A549 (cell line): Measurements from ENCODE around the gene GPR146. TPM values are rescaled to one million over a fixed set of nuclear protein-coding genes. Genes with fewer than 3 reads are reported as not detected.

Experiments used
- ATAC-seq, 2 experiments: fragments of 200-7000 bp in 1 of 2; fragments of >200 bp in 1 of 2; cut with Nextera tagmentation in 1 of 2; cut with Tn5 transposase in 1 of 2; 3 replicates each; pipeline versions ENCODE4 v1.8.0 to v1.9.1; 2018 to 2020; ENCODE audit warnings: mild to moderate bottlenecking in 1 of 2, moderate library complexity in 1 of 2
- CTCF ChIA-PET: fragments of 300-600 bp; sonication (Branson Sonifier 250); formaldehyde crosslinking; extraction: SDS; loops from one replicate; lab custom pipeline; 2021; ENCODE audit warnings: antibody characterized with exemption, inconsistent platforms; lab: Yijun Ruan, JAX
- POLR2A ChIA-PET: fragments of 350-600 bp; formaldehyde crosslinking; extraction: SDS; loops from one replicate; lab custom pipeline; 2021; ENCODE audit warnings: antibody characterized with exemption, inconsistent platforms; lab: Yijun Ruan, JAX
- DNase-seq, 2 experiments: peaks; one replicate each; pipeline versions ENCODE4 v3.0.0 to v3.0.0-alpha.2; 2011 to 2016; ENCODE audit warnings: low read depth in 1 of 2, low spot score in 1 of 2
- FAIRE-seq: peaks from 2 replicates; lab custom pipeline; 2011; peaks lifted over from hg19 to GRCh38; lab: Jason Lieb, UNC
- H3K27ac ChIP-seq, 2 experiments: fragments of >200 bp; sonication (Bioruptor Twin); formaldehyde crosslinking; 3 replicates each; pipeline ENCODE4 v1.5.1; 2016 to 2017
- H3K4me1 ChIP-seq: fragments of >200 bp; sonication (Bioruptor Twin); formaldehyde crosslinking; 3 replicates; pipeline ENCODE4 v1.6.1; 2016
- H3K4me2 ChIP-seq: fragments of >200 bp; sonication (Bioruptor Twin); formaldehyde crosslinking; 3 replicates; pipeline ENCODE4 v1.6.1; 2016
- H3K4me3 ChIP-seq: fragments of >200 bp; sonication (Bioruptor Twin); formaldehyde crosslinking; 3 replicates; pipeline ENCODE4 v1.5.1; 2016
- H3K9me3 ChIP-seq: fragments of >200 bp; sonication (Bioruptor Twin); formaldehyde crosslinking; 3 replicates; pipeline ENCODE4 v1.6.1; 2016
- ATOH8 ChIP-seq: fragments of 250-450 bp; sonication (Bioruptor Pico); IDR thresholded peaks from 2 replicates; pipeline ENCODE4 v1.5.0; 2020; ENCODE audit warnings: low read depth, mild to moderate bottlenecking, moderate library complexity
- BHLHE40 ChIP-seq: IDR thresholded peaks from 2 replicates; pipeline ENCODE4 v1.6.1; 2012; ENCODE audit warnings: low read depth, low read length, inconsistent platforms
- CBX8 ChIP-seq: fragments of 200-600 bp; sonication (generic); IDR thresholded peaks from 2 replicates; pipeline ENCODE4 v1.6.1; 2016
- CEBPB ChIP-seq, 2 experiments: fragments of >200 bp in 1 of 2; sonication (Bioruptor Twin) in 1 of 2; formaldehyde crosslinking in 1 of 2; IDR thresholded peaks; 2 replicates each; pipeline ENCODE4 v1.6.1; 2012 to 2016
- EHMT2 ChIP-seq: fragments of 200-600 bp; sonication (generic); IDR thresholded peaks from 2 replicates; pipeline ENCODE4 v1.6.1; 2016; ENCODE audit warnings: antibody characterized with exemption, low read depth, mild to moderate bottlenecking, moderate library complexity
- ELK1 ChIP-seq: fragments of 150-350 bp; IDR thresholded peaks from 2 replicates; pipeline ENCODE4 v1.6.1; 2014; ENCODE audit warnings: low read depth, mild to moderate bottlenecking, low read length
- EP300 ChIP-seq, 2 experiments: fragments of >200 bp; sonication (Bioruptor Twin); formaldehyde crosslinking; IDR thresholded peaks; 2 replicates in 1 of 2; 3 replicates in 1 of 2; pipeline ENCODE4 v1.6.1; 2016 to 2017
- FOSB ChIP-seq: fragments of 250-450 bp; sonication (Bioruptor Pico); IDR thresholded peaks from 2 replicates; pipeline ENCODE4 v1.5.0; 2020; ENCODE audit warnings: mild to moderate bottlenecking, moderate library complexity
- HES2 ChIP-seq: fragments of >200 bp; sonication (Bioruptor Twin); formaldehyde crosslinking; IDR thresholded peaks from 2 replicates; pipeline ENCODE4 v1.6.1; 2016
- HEYL ChIP-seq: fragments of 250-450 bp; sonication (Bioruptor Pico); IDR thresholded peaks from 2 replicates; pipeline ENCODE4 v1.8.0; 2021; ENCODE audit warnings: mild to moderate bottlenecking, moderate library complexity
- HMGXB4 ChIP-seq: fragments of 250-450 bp; sonication (Bioruptor Pico); IDR thresholded peaks from 2 replicates; pipeline ENCODE4 v1.5.0; 2021; ENCODE audit warnings: mild to moderate bottlenecking, moderate library complexity, borderline replicate concordance
- KDM1A ChIP-seq: fragments of 200-600 bp; sonication (generic); IDR thresholded peaks from 2 replicates; pipeline ENCODE4 v1.6.1; 2016; ENCODE audit warnings: low read depth, mild to moderate bottlenecking
- KDM5A ChIP-seq: fragments of 200-600 bp; sonication (generic); IDR thresholded peaks from 2 replicates; pipeline ENCODE4 v1.6.1; 2016; ENCODE audit warnings: antibody characterized with exemption, mild to moderate bottlenecking
- MAFK ChIP-seq: fragments of 450-650 bp; IDR thresholded peaks from 2 replicates; pipeline ENCODE4 v1.6.1; 2014; ENCODE audit not compliant: partially characterized antibody
- MYC ChIP-seq: IDR thresholded peaks from 2 replicates; pipeline ENCODE4 v1.6.1; 2012; ENCODE audit warnings: mild to moderate bottlenecking, inconsistent platforms, low read length, improper control_type of control experiment, borderline replicate concordance
- RCOR1 ChIP-seq: fragments of 150-350 bp; IDR thresholded peaks from 2 replicates; pipeline ENCODE4 v1.6.1; 2014; ENCODE audit warnings: antibody characterized with exemption, low read length, low read depth
- RFX5 ChIP-seq: fragments of 450-650 bp; IDR thresholded peaks from 2 replicates; pipeline ENCODE4 v1.7.1; 2014; ENCODE audit warnings: antibody characterized with exemption, mild to moderate bottlenecking, moderate library complexity
- SMC3 ChIP-seq: fragments of >200 bp; sonication (Bioruptor Twin); formaldehyde crosslinking; IDR thresholded peaks from 3 replicates; pipeline ENCODE4 v1.6.1; 2018; ENCODE audit warnings: inconsistent platforms
- TP53 ChIP-seq: fragments of 250-450 bp; sonication (Bioruptor Pico); IDR thresholded peaks from 2 replicates; pipeline ENCODE4 v1.5.0; 2021; ENCODE audit warnings: mild to moderate bottlenecking, moderate library complexity
- ZNF302 ChIP-seq: fragments of 250-450 bp; sonication (Bioruptor Pico); IDR thresholded peaks from 2 replicates; pipeline ENCODE4 v1.9.0; 2021; ENCODE audit warnings: inconsistent platforms, mild to moderate bottlenecking, moderate library complexity
- ZSCAN20 ChIP-seq: fragments of 250-450 bp; sonication (Bioruptor Pico); IDR thresholded peaks from 2 replicates; pipeline ENCODE4 v1.8.0; 2022; ENCODE audit warnings: mild to moderate bottlenecking, moderate library complexity
- WGBS: methylation state at CpG from one replicate; pipeline ENCODE4 v1.1.6; 2017; ENCODE audit errors: missing lambda C conversion rate; 5-methylcytosine and 5-hydroxymethylcytosine counted together
- polyA plus RNA-seq, 4 experiments: library from polyadenylated mRNA; depleted of rRNA in 3 of 4; stranded (reverse); fragments of >200 nt; fragmentation: RNase III in 1 of 4; extraction: RNeasy Plus Mini Kit Qiagen cat#74134 plus additional on column Dnase treatment in 1 of 4; gene quantifications; 2 replicates in 3 of 4; 3 replicates in 1 of 4; pipeline ENCODE4 v1.2.3, GENCODE V29; 2011 to 2017

Gene GPR146
- polyA plus RNA-seq, 2 of the 4 experiments (the other 2 are of a cell fraction): 0.50 to 0.75 TPM

- 91% methylated on average over 19 of the region's 33 CpGs for WGBS
Measured at GRCh38 chr7:1031716-1032455, 12.5 kb upstream of the GPR146 start.

GRCh38 chr7:1032536-1033181 is 11.7 kb upstream of the GPR146 start:
- FAIRE-seq: no peak
- CTCF ChIA-PET: interaction anchor here (1.0 kb wide), 1 partner anchor 11 kb away, joined by 3 read pairs; no protein-coding TSS in a partner anchor
- TF ChIP-seq TP53 (CRISPR knock-in tag) (no peak), KDM5A (no peak), EP300 (IDR thresholded peaks at IDR 0.05) (no peak), RFX5 (no peak), MAFK (no peak), ZNF302 (CRISPR knock-in tag) (no peak), KDM1A (no peak), CEBPB (IDR thresholded peaks at IDR 0.05) (no peak), ELK1 (no peak), FOSB (CRISPR knock-in tag) (no peak), BHLHE40 (no peak), ATOH8 (CRISPR knock-in tag) (no peak), CBX8 (no peak), RCOR1 (no peak), HES2 (no peak)
- POLR2A ChIA-PET: no interaction called here
- no peak for ATAC-seq
- Histone ChIP-seq H3K4me1 (peaks cover 10% of the 10 kb centered on the region), H3K4me3 (no peak overlapping the region), H3K27ac (no peak overlapping the region), H3K9me3 (no peaks in the 10 kb centered on the region; the same call in 2 of the 3 replicates), H3K4me2 (no peak overlapping the region)
- DNase-seq: no peak
- WGBS: 91% methylated on average over 18 of the region's 25 CpGs

More at GRCh38 chr7:1031716-1032455, 12.5 kb upstream of the GPR146 start:
- POLR2A ChIA-PET: no interaction called here
- H3K4me2 ChIP-seq: no peak overlapping the region
- FAIRE-seq (no peak), ATAC-seq (no peak), DNase-seq (no peak)
- peaks cover 14% of the 10 kb centered on the region for H3K4me1 ChIP-seq
- no peaks in the 10 kb centered on the region; the same call in 2 of the 3 replicates for H3K9me3 ChIP-seq
- CTCF ChIA-PET: no interaction called here
- no peak overlapping the region for H3K4me3 ChIP-seq
- no peak overlapping the region for H3K27ac ChIP-seq
- TF ChIP-seq ZNF302 (CRISPR knock-in tag) (no peak), HEYL (CRISPR knock-in tag) (no peak), SMC3 (no peak), EHMT2 (no peak)

GRCh38 chr7:1033546-1034145 is 10.7 kb upstream of the GPR146 start:
- WGBS: 91% methylated on average over 20 of the region's 20 CpGs
- peaks cover 10% of the 10 kb centered on the region for H3K4me1 ChIP-seq
- no peak for TF ChIP-seq HEYL (CRISPR knock-in tag)
- no peak for TF ChIP-seq MAFK
- TF ChIP-seq HMGXB4 (CRISPR knock-in tag): no peak
- TF ChIP-seq MYC: no peak
- no peak for TF ChIP-seq ZSCAN20 (CRISPR knock-in tag)
- no peaks in the 10 kb centered on the region; the same call in 2 of the 3 replicates for H3K9me3 ChIP-seq
- H3K27ac ChIP-seq: no peak overlapping the region
- no peak overlapping the region for H3K4me2 ChIP-seq
- CTCF ChIA-PET: interaction anchor here (0.6 to 3.2 kb wide), 5 partner anchors 10 to 775 kb away, joined by 3 to 24 read pairs (median 4); no protein-coding TSS in a partner anchor
- no peak for ATAC-seq
- no peak overlapping the region for H3K4me3 ChIP-seq
- FAIRE-seq: no peak
- no peak for DNase-seq
- POLR2A ChIA-PET: no interaction called here
